Left renal cortex interstitium (tissue), 4 donors: ENCODE measurements around the gene TEKT1. TPM values are rescaled to one million over a fixed set of nuclear protein-coding genes. Genes with fewer than 3 reads are reported as not detected.
"Not testable (repeated sequence)": the region's sequence is repeated elsewhere in the genome, so short reads cannot be mapped to it uniquely, and the experiment has no call there.

Experiments used
- DNase-seq, 4 donors: peaks; one replicate each; pipeline ENCODE4 v3.0.0-alpha.2; 2013; ENCODE audit warnings: low read depth in 4 of 4, low spot score in 2 of 4, missing footprints in 1 of 4
- polyA plus RNA-seq, 4 donors: library from polyadenylated mRNA; unstranded; fragments of 120-200 nt; gene quantifications; one replicate each; pipeline ENCODE4 v1.2.1, GENCODE V29; 2013; ENCODE audit not compliant: insufficient read length in 4 of 4

TEKT1 gene
- under 1 TPM; 0.47 to 0.94 (median 0.65) TPM for polyA plus RNA-seq

DNA sequence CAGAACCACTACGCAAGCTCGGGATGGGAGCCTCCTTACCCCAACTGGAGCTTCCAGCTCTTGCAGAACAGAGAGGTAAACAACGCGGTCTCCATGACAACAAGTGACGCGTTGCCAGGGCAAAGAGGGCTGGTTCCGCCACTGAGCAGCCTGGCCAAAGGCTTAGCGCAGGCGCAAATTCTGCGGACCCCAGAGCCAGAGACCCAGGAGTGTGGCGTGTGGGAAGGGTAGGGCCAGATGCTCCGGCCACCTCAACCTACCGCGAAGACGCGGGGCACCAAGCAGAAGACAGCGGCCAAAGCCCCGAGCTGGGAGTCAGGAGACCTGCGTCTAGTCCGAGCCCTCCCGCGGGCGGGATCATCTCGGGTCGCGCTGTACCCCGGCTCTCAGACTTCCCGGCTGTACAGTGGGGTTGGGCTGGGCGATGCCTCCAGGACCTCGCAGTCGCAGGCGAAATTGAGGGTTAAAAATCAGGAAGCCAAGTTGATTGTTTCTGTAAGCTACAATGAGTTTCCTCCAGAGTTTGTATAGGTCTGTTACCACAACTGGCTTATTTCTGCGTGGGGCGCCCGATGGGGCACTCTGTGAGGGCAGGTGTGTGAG, at the start of gene TEKT1:
Gene TEKT1, minus strand, starts transcription at position 69 of the 603 bp plus-strand sequence. CDS start 1,353 bp downstream, outside the sequence.
- DNase-seq: peak in 3 of 4 donors; percentile 71 to 82 (median 76)

DNA sequence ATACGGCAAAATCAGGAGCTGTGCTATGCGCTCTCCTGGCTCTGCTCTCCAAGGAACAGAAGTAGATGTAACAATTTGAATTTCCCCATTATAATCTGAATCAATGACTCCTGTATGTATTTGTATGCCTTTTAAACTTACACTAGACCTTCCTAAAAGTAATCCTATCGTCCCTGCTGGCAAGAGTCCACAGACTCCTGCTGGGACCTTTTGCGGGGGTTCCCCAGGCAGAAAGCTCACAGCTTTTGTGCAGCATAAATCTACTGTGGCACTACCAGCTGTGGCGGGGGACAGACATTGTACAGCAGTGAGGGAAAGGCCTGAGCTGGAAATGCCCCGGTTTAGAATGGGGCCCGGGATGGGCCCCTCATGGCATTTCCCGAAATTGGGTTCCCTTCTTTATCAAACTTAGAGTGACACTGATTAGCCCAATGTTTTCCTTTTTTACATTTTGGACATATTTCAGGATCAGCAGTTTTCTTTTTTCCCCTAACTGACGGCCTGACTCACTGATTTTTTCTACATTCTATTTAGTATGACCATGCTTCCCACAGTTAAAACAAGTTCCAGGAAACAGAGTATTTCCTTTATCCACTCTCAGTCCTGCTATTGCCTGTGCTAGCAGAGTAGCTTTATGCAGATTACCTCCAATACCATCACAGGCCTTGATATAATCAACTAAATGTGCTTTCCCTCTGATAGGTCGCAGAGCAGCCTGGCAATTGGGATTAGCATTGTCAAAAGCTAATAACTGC, 47.9 kb upstream of the TEKT1 start:
- not testable (repeated sequence) for DNase-seq

DNA sequence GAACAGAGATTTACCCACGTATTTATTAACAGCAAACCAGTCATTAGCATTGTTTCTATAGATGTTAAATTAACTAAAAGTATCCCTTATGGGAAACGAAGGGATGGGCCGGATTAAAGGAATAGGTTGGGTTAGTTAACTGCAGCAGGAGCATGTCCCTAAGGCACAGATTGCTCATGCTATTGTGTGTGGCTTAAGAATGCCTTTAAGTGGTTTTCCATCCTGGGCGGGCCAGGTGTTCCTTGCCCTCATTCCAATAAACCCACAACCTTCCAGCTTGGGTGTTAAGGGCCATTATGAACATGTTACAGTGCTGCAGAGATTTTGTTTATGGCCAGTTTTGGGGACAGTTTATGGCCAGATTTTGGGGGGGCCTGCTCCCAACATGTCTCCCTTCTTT, 43.7 kb upstream of the TEKT1 start:
- not testable (repeated sequence) for DNase-seq

DNA sequence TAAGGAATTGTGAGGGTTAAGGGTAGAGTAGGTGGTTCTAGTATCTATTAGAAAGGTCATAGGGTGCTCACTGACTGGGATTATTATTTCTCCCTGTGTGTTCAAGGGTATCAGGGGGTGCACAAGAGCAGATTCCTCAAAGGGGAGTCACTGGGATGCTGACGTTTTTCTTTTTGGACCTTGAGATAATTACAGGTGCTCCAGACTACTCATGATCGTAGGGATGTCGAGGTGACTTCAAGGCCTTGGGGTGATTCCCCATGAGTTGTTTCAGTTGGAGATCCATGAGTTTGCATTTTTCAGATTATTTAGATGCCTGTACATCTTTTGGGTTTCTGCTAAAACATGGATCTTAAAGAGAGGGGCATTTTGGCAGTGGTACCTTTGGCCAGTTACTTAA, 41.4 kb upstream of the TEKT1 start:
- no peak for DNase-seq

DNA sequence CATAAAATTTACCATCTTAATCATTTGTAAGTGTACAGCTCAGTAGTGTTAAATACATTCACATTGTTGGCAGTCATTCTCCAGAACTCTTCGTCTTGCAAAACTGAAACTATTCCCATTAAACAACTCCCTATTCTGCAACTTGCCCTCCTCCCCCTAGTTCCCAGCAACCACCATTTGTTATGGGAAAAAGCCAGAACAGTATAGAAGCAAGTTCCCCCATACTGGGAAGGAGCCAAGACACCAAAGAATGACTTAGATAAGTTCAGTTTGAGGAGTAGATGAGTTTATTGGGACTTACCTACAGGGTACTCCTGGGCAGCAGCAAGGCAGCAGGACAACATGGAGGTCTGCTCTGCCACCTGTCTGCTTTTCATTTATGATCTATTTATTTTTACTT, 39.3 kb upstream of the TEKT1 start:
- no peak for DNase-seq

DNA sequence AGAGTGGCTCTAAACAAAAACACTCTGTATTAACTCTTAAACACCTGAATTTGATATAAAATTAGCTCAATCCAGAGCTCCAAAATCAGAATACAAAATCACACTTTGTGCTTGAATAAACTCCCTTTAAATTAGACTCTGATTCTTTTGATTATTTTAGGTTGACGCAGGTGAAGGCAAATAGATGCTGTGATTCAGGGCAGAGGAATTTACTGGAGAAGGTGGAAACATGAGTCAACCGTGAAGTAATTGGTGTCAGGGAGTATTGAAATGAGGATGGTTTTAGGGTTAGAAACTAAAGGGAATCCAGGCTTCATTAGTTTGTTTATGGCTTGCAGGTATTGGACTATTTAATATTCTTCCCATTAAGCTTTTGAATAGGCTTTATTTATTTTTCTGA, 37.1 kb upstream of the TEKT1 start:
- DNase-seq: no peak

DNA sequence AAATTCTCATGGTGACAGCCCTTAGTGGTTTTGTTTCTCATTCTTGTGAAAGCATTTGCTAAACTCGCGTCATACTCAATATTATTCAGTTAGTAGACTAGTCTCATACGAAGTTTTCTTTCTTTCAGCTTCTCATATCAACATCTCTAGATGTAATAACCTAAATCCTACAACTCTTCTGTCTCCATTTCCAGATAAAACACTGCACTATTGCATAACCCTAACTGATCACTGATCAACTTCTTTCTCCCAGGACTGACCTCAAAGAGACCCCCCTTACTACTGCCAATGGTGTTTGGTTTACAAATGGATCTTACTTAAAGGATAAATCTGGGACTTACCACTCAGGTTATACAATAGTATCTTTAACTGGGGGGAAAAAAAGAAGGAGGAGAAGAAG, 36.3 kb upstream of the TEKT1 start:
- no peak for DNase-seq

DNA sequence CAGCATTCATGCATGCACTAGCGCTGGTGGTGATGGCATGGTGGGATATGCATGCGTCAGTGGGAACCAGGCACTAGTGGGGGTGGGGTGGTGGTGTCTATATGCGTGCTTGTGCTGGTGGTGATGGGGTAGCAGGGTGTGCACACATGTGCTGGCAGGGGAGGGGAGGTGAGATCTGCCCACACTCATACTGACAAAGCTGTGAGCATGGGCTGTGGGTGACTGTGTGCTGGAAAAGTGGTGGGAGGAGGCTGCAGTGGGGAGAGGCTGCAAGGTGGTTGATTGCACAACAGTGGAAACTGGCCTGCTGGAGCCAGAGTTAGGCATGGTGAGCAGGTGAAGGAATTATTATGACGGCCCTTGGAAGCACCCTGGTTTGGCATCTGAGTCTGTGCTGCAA, 31.3 kb upstream of the TEKT1 start:
- no peak for DNase-seq

DNA sequence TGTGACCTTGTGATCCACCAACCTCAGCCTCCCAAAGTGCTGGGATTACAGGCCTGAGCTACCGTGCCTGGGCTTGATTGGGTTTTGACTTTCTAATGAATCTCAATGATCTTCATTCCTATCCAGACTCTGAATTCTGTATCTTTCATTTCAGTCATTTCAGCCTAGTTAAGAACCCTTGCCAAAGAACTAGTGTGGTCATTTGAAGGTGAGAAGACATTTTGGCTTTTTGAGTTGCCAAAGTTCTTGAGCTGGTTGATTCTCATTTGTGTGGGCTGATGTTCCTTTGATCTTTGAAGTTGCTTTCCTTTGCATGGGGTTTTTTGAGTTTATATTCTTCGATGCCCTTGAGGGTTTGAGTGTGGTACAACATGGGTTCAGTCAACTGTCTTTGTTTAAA, 30.6 kb upstream of the TEKT1 start:
- no peak for DNase-seq

DNA sequence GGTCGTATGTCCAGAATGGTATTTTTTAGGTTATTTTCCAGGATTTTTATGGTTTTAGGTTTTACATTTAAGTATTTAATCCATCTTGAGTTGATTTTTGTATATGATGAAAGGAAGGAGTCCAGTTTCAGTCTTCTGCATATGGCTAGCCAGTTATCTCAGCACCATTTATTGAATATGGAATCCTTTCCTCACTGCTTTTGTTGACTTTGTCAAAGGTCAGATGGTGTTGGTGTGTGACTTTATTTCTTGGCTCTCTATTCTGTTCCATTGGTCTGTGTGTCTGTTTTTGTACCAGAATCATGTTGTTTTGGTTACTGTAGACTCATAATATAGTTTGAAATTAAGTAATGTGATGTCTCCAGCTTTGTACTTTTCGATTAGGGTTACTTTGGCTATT, 26.4 kb upstream of the TEKT1 start:
- DNase-seq: no peak

DNA sequence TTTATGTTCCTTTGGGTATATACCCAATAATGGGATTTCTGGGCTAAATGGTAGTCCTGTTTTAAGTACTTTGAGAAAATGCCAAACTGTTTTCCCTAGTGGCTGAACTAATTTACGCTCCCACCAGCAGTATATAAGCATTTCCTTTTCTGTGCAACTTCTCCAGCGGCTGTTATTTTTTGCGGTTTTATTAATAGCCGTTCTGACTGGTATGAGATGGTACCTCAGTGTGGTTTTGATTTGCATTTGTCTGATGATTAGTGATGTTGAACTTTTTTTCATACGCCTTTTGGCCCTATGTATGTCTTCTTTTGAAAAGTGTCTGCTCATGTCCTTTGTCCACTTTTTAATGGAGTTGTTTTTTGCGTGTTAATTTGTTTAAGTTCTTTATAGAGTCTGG, 25.8 kb upstream of the TEKT1 start:
- DNase-seq: no peak

DNA sequence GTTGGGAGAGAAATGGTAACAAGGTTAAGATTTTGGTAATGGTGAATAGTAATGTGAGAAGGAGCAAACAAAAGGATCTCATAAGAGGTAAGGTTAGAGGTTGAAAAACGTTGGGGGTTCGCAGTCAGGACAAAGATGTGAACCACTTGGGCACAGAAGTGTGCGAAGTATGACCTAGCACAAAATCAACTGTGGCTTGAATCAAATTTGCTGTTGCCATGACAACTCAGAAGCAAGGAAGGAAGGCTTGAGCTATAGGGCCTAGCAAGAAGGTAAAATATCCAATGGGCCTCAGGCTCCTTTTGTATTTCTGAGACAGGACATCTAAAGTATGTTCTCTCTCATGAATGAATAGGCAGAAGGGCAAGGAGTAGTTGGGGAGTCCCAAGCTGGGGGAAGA, 24.5 kb upstream of the TEKT1 start:
- DNase-seq: no peak

DNA sequence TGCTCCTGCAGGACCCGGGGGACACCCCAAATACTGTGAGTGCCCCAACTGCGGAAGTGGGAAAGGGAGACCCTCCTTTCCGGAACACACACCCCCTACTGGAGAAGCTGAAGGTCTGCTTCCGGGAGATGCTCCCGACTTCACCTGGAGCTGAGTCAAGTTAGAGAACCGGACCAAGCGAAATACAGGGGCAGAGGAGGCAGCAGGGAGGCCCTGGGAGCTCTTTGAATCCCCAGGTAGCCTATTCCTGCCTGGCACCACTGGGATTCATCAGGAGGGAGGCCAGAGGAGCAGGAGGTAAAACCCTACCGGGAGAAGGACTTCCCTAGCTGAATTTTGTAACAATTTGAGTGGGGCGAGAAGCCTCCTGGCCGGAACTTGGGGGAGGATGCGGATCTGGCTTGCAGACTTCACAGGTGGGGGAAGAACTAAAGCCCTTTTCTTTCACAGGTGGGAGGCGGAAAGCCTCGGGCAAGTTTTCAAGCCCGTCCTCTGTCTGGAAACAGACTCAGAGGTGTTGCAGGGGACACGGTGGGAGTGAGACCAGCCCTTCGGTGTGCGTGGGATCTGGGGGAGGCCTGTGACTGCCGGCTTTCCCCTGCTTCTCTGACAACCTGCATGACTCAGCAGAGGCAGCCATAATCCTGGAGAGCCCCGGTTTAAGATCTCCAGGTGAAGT, 22.4 kb upstream of the TEKT1 start:
- DNase-seq: no peak

DNA sequence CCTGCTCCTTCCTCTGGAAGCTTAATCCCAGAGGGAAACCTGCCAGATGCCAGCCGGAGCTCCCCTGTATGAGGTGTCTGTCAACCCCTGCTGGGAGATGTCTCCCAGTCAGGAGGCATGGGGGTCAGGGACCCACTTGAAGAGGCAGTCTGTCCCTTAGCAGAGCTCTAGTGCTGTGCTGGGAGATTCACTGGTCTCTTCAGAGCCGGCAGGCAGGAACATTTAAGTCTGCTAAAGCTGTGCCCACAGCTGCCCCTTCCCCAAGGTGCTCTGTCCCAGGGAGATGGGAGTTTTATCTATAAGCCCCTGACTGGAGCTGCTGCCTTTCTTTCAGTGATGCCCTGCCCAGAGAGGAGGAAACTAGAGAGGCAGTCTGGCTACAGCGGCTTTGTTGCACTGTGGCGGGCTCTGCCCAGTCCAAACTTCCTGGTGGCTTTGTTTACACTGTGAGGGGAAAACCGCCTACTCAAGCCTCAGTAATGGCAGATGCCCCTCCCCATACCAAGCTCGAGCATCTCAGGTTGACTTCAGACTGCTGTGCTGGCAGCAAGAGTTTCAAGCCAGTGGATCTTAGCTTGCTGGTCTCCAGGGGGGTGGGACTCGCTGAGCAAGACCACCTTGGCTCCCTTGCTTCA, 17.1 kb upstream of the TEKT1 start:
- DNase-seq: not testable (repeated sequence)

DNA sequence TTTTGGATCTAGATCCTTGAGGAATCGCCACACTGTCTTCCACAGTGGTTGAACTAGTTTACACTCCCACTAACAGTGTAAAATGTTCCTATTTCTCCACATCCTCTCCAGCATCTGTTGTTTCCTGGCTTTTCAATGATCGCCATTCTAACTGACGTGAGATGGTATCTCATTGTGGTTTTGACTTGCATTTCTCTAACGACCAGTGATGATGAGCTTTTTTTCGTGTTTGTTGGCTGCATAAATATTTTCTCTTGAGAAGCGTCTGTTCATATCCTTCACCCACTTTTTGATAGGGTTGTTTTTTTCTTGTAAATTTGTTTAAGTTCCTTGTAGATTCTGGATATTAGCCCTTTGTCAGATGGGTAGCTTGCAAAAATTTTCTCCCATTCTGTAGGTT, 14.6 kb upstream of the TEKT1 start:
- not testable (repeated sequence) for DNase-seq

DNA sequence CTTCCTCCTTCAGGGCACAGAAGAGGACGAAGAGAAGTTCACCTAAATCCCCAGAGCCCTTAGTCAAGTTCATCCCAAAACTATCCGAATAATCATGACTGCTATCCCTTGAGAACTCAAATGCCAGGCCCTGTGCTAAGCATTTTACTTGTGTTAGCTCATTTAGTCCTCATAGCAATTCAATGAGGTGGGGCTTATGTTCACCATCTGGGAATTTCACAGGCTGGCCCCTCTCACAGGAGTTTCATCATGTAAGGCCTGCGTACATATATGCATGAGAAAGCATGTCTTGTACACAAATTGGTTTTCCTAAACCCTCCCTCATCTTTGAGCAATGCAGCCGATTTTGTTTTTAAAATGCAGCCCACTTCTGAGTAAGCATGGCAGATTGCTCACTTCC, 12.9 kb upstream of the TEKT1 start:
- not testable (repeated sequence) for DNase-seq

DNA sequence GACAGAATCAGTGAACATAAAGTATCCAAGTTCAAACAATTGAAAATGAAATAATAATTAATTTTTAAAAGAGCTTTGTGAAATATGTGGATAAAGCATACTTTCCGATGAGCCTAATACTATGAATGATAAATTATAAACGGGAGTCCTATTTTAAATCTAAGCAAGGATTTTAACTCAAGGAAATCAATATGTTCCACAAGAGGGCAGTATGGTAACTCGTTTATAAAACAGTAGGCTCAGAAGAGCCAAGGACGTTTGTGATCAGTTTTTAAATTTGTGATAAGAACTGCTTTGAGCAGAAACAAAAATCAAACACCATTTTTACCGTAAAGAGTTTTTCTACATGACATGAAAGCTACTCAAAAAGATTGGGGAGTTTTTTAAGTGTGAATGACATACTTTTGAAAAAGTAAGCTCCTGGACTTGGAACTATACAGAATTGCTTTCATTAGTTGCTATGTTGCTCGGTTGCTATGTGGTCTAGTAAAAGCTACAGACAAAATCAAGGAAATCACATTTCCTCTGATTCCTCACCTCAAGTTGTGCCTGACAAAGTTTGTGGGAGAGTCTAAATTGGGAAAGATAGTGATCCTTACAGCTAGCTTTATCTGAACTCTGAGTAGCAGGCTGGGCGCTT, 11.8 kb upstream of the TEKT1 start:
- DNase-seq: peak in 1 of 4 donors; percentile 46

DNA sequence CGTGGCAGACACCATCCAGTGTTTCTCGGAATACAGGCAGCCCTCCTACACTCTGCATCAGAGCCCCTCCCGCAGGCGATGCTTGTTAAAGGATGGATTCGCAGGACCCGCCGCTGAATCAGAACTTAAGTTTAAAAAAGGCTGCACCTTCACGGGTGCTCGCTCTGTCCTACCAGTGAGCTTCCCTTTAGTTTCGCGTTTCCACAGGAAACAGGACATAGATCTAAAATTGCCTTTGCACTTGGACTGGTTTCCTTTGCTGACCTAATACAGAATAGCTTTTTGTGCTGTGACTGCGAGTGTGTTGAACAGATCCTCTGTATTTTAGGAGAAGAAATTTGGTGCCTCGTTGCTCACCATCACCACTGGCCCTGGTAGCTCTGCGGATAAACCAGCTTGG, 10.2 kb upstream of the TEKT1 start:
- DNase-seq: not testable (repeated sequence)

DNA sequence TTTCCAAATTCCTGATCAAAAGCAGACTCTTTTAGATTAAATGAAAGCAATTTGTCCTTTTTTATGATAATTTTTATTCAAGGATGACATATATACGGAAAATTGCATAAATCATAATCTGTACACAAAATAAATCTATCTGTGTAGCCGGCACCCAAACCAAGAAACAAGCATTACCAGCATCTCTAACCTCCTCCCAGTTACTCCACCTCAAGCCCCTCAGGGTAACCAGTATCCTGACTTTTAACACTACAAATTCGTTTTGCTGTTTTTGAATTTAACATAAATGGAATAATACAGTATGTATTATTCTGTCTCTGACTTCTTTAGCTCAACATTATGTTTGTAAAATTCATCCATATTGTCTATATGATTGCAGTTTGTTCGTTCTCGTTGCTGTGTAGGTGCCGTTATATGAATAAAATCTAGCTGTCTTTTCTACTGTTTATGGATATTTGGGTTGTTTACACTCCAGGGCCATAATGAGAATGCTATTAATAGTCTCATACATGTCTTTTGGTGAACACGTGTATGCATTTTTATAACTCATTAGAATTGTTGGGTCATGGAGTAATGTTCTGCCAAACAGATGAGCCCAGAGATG, 1.0 kb downstream of the TEKT1 start:
- no peak for DNase-seq

DNA sequence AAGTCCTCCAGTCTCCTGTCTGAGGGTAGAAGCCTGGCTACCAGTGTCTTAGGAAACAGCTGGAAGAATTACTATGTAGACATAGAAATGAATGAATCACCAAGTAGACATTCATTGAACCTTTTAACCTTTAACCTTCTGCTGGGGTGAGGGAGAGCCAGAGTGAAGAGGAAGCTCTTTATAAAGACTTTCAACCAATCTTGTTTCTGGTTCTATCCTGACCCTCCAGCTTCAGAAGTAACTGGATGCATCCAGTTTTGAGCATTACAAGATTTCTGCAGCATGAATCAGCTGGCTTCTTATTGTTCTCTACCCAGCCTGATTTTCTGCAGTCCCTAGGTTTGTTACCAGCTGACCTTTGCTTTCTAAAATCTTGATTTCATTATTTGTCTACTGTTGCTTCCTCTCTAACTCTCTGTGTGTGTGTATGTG, 8.5 kb downstream of the TEKT1 start:
- no peak for DNase-seq
